Measurements from ENCODE around the gene ZP2. TPM values are rescaled to one million over a fixed set of nuclear protein-coding genes. Genes with fewer than 3 reads are reported as not detected.

ZP2 gene
- polyA plus RNA-seq, 2 donors, result 0.01 TPM; not detected in 1

GRCh38 chr16:21222495-21223337 is 11.3 kb upstream of the ZP2 start:
- peaks cover 0 to 3% of the 10 kb centered on the region in 2 donors for H3K27me3 ChIP-seq (ENCODE audit: control insufficient read depth in 1 of 2, insufficient read depth in 2 of 2, low read length in 2 of 2)
- no peaks in the 10 kb centered on the region for H3K9me3 ChIP-seq (ENCODE audit: control insufficient read depth in 2 of 2, insufficient read depth in 1 of 2, low read depth in 1 of 2, low read length in 1 of 2)
- 66 to 72% methylated on average over 4 of the region's 4 CpGs for WGBS, 2 donors
- H3K4me1 ChIP-seq (ENCODE audit: control insufficient read depth in 2 of 2, insufficient read depth in 2 of 2, low read length in 1 of 2), result no peaks in the 10 kb centered on the region
- H3K36me3 ChIP-seq (ENCODE audit: control insufficient read depth in 2 of 2, insufficient read depth in 2 of 2, low read length in 1 of 2), result no peaks in the 10 kb centered on the region
- no peak overlapping the region for H3K4me3 ChIP-seq (ENCODE audit: low read depth in 1 of 2, low read length in 2 of 2)
- no peak overlapping the region for H3K27ac ChIP-seq (ENCODE audit: low read depth in 2 of 2, low read length in 1 of 2)

DNA sequence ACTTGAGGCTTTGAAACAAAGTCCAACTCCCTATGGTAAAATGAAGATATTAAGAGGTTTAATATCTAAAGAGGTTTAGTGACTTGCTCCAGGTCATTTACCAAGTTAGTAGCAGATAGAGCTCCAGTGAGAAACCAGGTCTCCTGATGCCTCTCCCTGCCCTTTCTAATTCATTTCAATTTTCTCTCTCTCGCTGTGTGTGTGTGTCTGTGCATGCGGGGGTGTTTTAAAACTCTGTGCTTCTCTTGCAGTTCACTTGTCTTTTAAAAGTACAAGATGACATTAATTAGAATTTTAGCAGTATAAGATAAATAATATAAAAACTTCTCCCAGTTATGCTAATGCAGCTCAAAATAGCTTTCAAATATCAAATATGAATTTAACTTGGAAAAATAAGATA is 8.2 kb upstream of the ZP2 start:
- 93 to 96% methylated on average over 2 of the region's 2 CpGs for WGBS, 2 donors
- Histone ChIP-seq H3K4me1 (ENCODE audit: control insufficient read depth in 2 of 2, insufficient read depth in 2 of 2, low read length in 1 of 2) (no peaks in the 10 kb centered on the region), H3K27ac (ENCODE audit: low read depth in 2 of 2, low read length in 1 of 2) (no peak overlapping the region), H3K27me3 (ENCODE audit: control insufficient read depth in 1 of 2, insufficient read depth in 2 of 2, low read length in 2 of 2) (peaks cover 0 to 3% of the 10 kb centered on the region in 2 donors), H3K36me3 (ENCODE audit: control insufficient read depth in 2 of 2, insufficient read depth in 2 of 2, low read length in 1 of 2) (no peaks in the 10 kb centered on the region), H3K4me3 (ENCODE audit: low read depth in 1 of 2, low read length in 2 of 2) (no peak overlapping the region), H3K9me3 (ENCODE audit: control insufficient read depth in 2 of 2, insufficient read depth in 1 of 2, low read depth in 1 of 2, low read length in 1 of 2) (no peaks in the 10 kb centered on the region)

GRCh38 chr16:21218153-21218552 is 6.8 kb upstream of the ZP2 start:
- Histone ChIP-seq H3K36me3 (ENCODE audit: control insufficient read depth in 2 of 2, insufficient read depth in 2 of 2, low read length in 1 of 2) (no peaks in the 10 kb centered on the region), H3K4me3 (ENCODE audit: low read depth in 1 of 2, low read length in 2 of 2) (no peak overlapping the region), H3K9me3 (ENCODE audit: control insufficient read depth in 2 of 2, insufficient read depth in 1 of 2, low read depth in 1 of 2, low read length in 1 of 2) (no peaks in the 10 kb centered on the region), H3K4me1 (ENCODE audit: control insufficient read depth in 2 of 2, insufficient read depth in 2 of 2, low read length in 1 of 2) (no peaks in the 10 kb centered on the region), H3K27ac (ENCODE audit: low read depth in 2 of 2, low read length in 1 of 2) (no peak overlapping the region), H3K27me3 (ENCODE audit: control insufficient read depth in 1 of 2, insufficient read depth in 2 of 2, low read length in 2 of 2) (no peaks in the 10 kb centered on the region)
- WGBS, 2 donors, result 48 to 50% methylated on average over 7 of the region's 7 CpGs

GRCh38 chr16:21217121-21217520 is 5.7 kb upstream of the ZP2 start:
- 65 to 73% methylated on average over 2 of the region's 2 CpGs for WGBS, 2 donors
- H3K9me3 ChIP-seq (ENCODE audit: control insufficient read depth in 2 of 2, insufficient read depth in 1 of 2, low read depth in 1 of 2, low read length in 1 of 2), result no peaks in the 10 kb centered on the region
- H3K36me3 ChIP-seq (ENCODE audit: control insufficient read depth in 2 of 2, insufficient read depth in 2 of 2, low read length in 1 of 2), result no peaks in the 10 kb centered on the region
- H3K4me3 ChIP-seq (ENCODE audit: low read depth in 1 of 2, low read length in 2 of 2), result no peak overlapping the region
- H3K27ac ChIP-seq (ENCODE audit: low read depth in 2 of 2, low read length in 1 of 2), result no peak overlapping the region
- no peaks in the 10 kb centered on the region for H3K27me3 ChIP-seq (ENCODE audit: control insufficient read depth in 1 of 2, insufficient read depth in 2 of 2, low read length in 2 of 2)
- no peaks in the 10 kb centered on the region for H3K4me1 ChIP-seq (ENCODE audit: control insufficient read depth in 2 of 2, insufficient read depth in 2 of 2, low read length in 1 of 2)

DNA sequence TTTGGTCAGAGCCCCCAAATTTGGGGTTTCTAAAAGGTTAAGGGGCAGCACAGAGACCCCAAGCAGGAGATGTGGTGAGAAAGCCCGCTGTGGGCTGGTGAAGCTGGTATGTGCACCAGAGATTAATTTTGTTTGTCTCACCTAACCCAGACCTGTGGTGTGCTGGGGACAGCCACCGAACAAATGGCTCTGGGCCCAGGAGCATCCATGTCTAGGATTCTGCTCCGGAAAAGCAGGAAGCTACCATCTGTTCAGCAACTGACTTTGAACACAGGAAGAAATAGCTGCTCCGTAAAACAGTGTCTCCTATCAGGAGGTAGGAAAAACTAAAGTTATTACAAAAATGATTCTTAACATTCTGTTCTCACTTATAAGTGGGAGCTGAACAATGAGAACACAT is 2.7 kb upstream of the ZP2 start:
- H3K4me3 ChIP-seq (ENCODE audit: low read depth in 1 of 2, low read length in 2 of 2), result no peak overlapping the region
- H3K9me3 ChIP-seq (ENCODE audit: control insufficient read depth in 2 of 2, insufficient read depth in 1 of 2, low read depth in 1 of 2, low read length in 1 of 2), result no peaks in the 10 kb centered on the region
- 77 to 78% methylated on average over 4 of the region's 4 CpGs for WGBS, 2 donors
- H3K4me1 ChIP-seq (ENCODE audit: control insufficient read depth in 2 of 2, insufficient read depth in 2 of 2, low read length in 1 of 2), result no peaks in the 10 kb centered on the region
- H3K36me3 ChIP-seq (ENCODE audit: control insufficient read depth in 2 of 2, insufficient read depth in 2 of 2, low read length in 1 of 2), result no peaks in the 10 kb centered on the region
- H3K27me3 ChIP-seq (ENCODE audit: control insufficient read depth in 1 of 2, insufficient read depth in 2 of 2, low read length in 2 of 2), result no peaks in the 10 kb centered on the region
- H3K27ac ChIP-seq (ENCODE audit: low read depth in 2 of 2, low read length in 1 of 2), result no peak overlapping the region

- H3K36me3 ChIP-seq (ENCODE audit: control insufficient read depth in 2 of 2, insufficient read depth in 2 of 2, low read length in 1 of 2), result no peaks in the 10 kb centered on the region
- WGBS, 2 donors, result 66 to 74% methylated on average over 2 of the region's 2 CpGs
- no peak overlapping the region for H3K27ac ChIP-seq (ENCODE audit: low read depth in 2 of 2, low read length in 1 of 2)
- no peaks in the 10 kb centered on the region for H3K27me3 ChIP-seq (ENCODE audit: control insufficient read depth in 1 of 2, insufficient read depth in 2 of 2, low read length in 2 of 2)
- no peak overlapping the region for H3K4me3 ChIP-seq (ENCODE audit: low read depth in 1 of 2, low read length in 2 of 2)
- no peaks in the 10 kb centered on the region for H3K4me1 ChIP-seq (ENCODE audit: control insufficient read depth in 2 of 2, insufficient read depth in 2 of 2, low read length in 1 of 2)
- H3K9me3 ChIP-seq (ENCODE audit: control insufficient read depth in 2 of 2, insufficient read depth in 1 of 2, low read depth in 1 of 2, low read length in 1 of 2), result no peaks in the 10 kb centered on the region
Measured at GRCh38 chr16:21208446-21209230, 2.7 kb downstream of the ZP2 start.

DNA sequence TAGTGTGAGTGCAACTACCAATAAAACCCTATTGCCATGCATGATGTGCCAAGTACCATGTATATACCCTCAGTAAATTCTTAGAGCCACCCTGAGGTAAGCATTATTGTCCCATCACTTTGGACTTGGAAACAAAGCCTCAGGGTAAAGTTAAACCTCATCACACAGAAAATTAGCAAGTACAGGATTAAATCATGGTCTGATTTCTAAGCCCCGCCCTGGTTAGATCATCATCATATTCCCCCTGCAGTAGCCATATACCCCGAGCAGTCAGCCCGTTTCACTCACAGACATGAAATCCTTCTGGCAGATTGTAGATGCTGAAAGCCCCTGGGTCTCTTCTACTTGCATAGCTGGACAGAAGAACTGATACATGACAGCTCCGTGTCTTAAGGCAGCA is 4.8 kb downstream of the ZP2 start:
- 91% methylated on average over 4 of the region's 4 CpGs for WGBS, 2 donors
- no peak overlapping the region for H3K4me3 ChIP-seq (ENCODE audit: low read depth in 1 of 2, low read length in 2 of 2)
- H3K4me1 ChIP-seq (ENCODE audit: control insufficient read depth in 2 of 2, insufficient read depth in 2 of 2, low read length in 1 of 2), result no peaks in the 10 kb centered on the region
- no peaks in the 10 kb centered on the region for H3K36me3 ChIP-seq (ENCODE audit: control insufficient read depth in 2 of 2, insufficient read depth in 2 of 2, low read length in 1 of 2)
- no peaks in the 10 kb centered on the region for H3K9me3 ChIP-seq (ENCODE audit: control insufficient read depth in 2 of 2, insufficient read depth in 1 of 2, low read depth in 1 of 2, low read length in 1 of 2)
- H3K27ac ChIP-seq (ENCODE audit: low read depth in 2 of 2, low read length in 1 of 2), result no peak overlapping the region
- H3K27me3 ChIP-seq (ENCODE audit: control insufficient read depth in 1 of 2, insufficient read depth in 2 of 2, low read length in 2 of 2), result no peaks in the 10 kb centered on the region

GRCh38 chr16:21205303-21205702 is 6.1 kb downstream of the ZP2 start:
- Histone ChIP-seq H3K4me1 (ENCODE audit: control insufficient read depth in 2 of 2, insufficient read depth in 2 of 2, low read length in 1 of 2) (no peaks in the 10 kb centered on the region), H3K36me3 (ENCODE audit: control insufficient read depth in 2 of 2, insufficient read depth in 2 of 2, low read length in 1 of 2) (no peaks in the 10 kb centered on the region), H3K27ac (ENCODE audit: low read depth in 2 of 2, low read length in 1 of 2) (no peak overlapping the region), H3K4me3 (ENCODE audit: low read depth in 1 of 2, low read length in 2 of 2) (no peak overlapping the region), H3K27me3 (ENCODE audit: control insufficient read depth in 1 of 2, insufficient read depth in 2 of 2, low read length in 2 of 2) (no peaks in the 10 kb centered on the region), H3K9me3 (ENCODE audit: control insufficient read depth in 2 of 2, insufficient read depth in 1 of 2, low read depth in 1 of 2, low read length in 1 of 2) (no peaks in the 10 kb centered on the region)

DNA sequence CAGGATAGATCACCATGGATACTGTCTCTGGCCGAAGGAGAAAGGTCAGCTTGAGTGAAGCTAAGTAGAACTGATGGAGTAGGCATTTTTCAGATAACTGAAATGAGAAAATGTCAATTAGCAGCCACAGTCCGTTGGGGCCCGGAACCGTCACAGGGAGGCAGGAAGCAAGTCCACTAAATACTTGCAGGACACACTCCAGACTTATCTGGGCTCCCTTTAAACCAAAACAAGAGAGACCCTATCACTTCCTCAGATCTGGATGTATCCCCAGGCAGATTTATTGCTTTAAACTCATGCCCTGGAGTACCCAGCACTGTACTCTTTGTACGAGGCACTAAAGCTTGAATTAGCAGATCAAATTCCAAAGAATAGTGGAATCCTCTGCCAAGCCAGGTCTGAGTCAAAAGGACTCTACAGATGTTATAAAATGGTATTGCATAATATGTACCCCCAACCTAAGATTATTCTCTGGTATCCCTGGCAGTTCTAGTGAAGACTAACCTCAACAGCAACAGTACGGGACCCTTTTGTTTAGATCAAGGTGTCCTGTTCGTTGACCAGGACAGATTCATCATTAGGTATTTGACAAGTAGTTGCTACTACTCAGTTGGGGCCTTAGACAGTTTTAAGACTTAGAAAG is 8.1 kb downstream of the ZP2 start:
- no peak overlapping the region for H3K27ac ChIP-seq (ENCODE audit: low read depth in 2 of 2, low read length in 1 of 2)
- H3K4me3 ChIP-seq (ENCODE audit: low read depth in 1 of 2, low read length in 2 of 2), result no peak overlapping the region
- H3K9me3 ChIP-seq (ENCODE audit: control insufficient read depth in 2 of 2, insufficient read depth in 1 of 2, low read depth in 1 of 2, low read length in 1 of 2), result no peaks in the 10 kb centered on the region
- 58 to 61% methylated on average over 7 of the region's 7 CpGs for WGBS, 2 donors
- H3K4me1 ChIP-seq (ENCODE audit: control insufficient read depth in 2 of 2, insufficient read depth in 2 of 2, low read length in 1 of 2), result no peaks in the 10 kb centered on the region
- H3K36me3 ChIP-seq (ENCODE audit: control insufficient read depth in 2 of 2, insufficient read depth in 2 of 2, low read length in 1 of 2), result no peaks in the 10 kb centered on the region
- peaks cover 0 to 4% of the 10 kb centered on the region in 2 donors for H3K27me3 ChIP-seq (ENCODE audit: control insufficient read depth in 1 of 2, insufficient read depth in 2 of 2, low read length in 2 of 2)

Measured in esophagus (tissue), 2 donors.